Effector CD8-positive, alpha-beta T cell (primary cell): Measurements from ENCODE around the gene SPATA21.
"Not testable (repeated sequence)": the region's sequence is repeated elsewhere in the genome, so short reads cannot be mapped to it uniquely, and the experiment has no call there.

ENCODE experiments used
- DNase-seq: peaks from one replicate; lab custom pipeline; 2025; lab: John Stamatoyannopoulos, UW
- total RNA-seq, 4 experiments: gene quantifications; one replicate each; lab custom pipeline; 2026; lab: John Stamatoyannopoulos, UW

Gene SPATA21
- 0 to 0.37 (median 0) reads per million in 4 experiments for total RNA-seq

- DNase-seq = no peak
Measured at GRCh38 chr1:16436946-16437474, at the start of gene SPATA21. SPATA21 (minus strand) TSS chr1:16437424; CDS start chr1:16431371, 6,053 bp downstream.

GRCh38 chr1:16487011-16487410 is 49.8 kb upstream of the SPATA21 start:
- DNase-seq = not testable (repeated sequence)

- DNase-seq = not testable (repeated sequence)
Measured at GRCh38 chr1:16486316-16486715, 49.1 kb upstream of the SPATA21 start.

- no peak for DNase-seq
Measured at GRCh38 chr1:16484931-16485330, 47.7 kb upstream of the SPATA21 start.

GRCh38 chr1:16484501-16484835 is 47.2 kb upstream of the SPATA21 start:
- DNase-seq = no peak

GRCh38 chr1:16483639-16484500 is 46.6 kb upstream of the SPATA21 start:
- not testable (repeated sequence) for DNase-seq

- DNase-seq = not testable (repeated sequence)
Measured at GRCh38 chr1:16483146-16483545, 45.9 kb upstream of the SPATA21 start.

GRCh38 chr1:16478091-16478490 is 40.9 kb upstream of the SPATA21 start:
- no peak for DNase-seq

GRCh38 chr1:16475771-16476770 is 38.8 kb upstream of the SPATA21 start:
- not testable (repeated sequence) for DNase-seq

- DNase-seq = not testable (repeated sequence)
Measured at GRCh38 chr1:16474891-16475290, 37.7 kb upstream of the SPATA21 start.

GRCh38 chr1:16474166-16474800 is 37.1 kb upstream of the SPATA21 start:
- no peak for DNase-seq

- DNase-seq = no peak
Measured at GRCh38 chr1:16468558-16468957, 31.3 kb upstream of the SPATA21 start.

GRCh38 chr1:16464917-16465625 is 27.8 kb upstream of the SPATA21 start:
- no peak for DNase-seq

- DNase-seq = no peak
Measured at GRCh38 chr1:16462773-16463330, 25.6 kb upstream of the SPATA21 start.

- no peak for DNase-seq
Measured at GRCh38 chr1:16461681-16462080, 24.5 kb upstream of the SPATA21 start.

GRCh38 chr1:16459352-16459925 is 22.2 kb upstream of the SPATA21 start:
- DNase-seq = no peak

- no peak for DNase-seq
Measured at GRCh38 chr1:16458831-16459230, 21.6 kb upstream of the SPATA21 start.

GRCh38 chr1:16456151-16456550 is 18.9 kb upstream of the SPATA21 start:
- DNase-seq = not testable (repeated sequence)

- not testable (repeated sequence) for DNase-seq
Measured at GRCh38 chr1:16454909-16455308, 17.7 kb upstream of the SPATA21 start.

- DNase-seq = no peak
Measured at GRCh38 chr1:16451841-16452528, 14.8 kb upstream of the SPATA21 start.
